Gastrocnemius medialis (tissue), 4 donors: ENCODE results near the gene NUCKS1.

Experiments used
- CTCF ChIP-seq, 5 experiments: fragments of 450-650 bp in 3 of 5; fragments of 200-600 bp in 2 of 5; sonication (generic) in 2 of 5; IDR thresholded peaks in 4 of 5; conservative IDR thresholded peaks in 1 of 5; 1 replicate in 4 of 5; 2 replicates in 1 of 5; pipeline ENCODE4 v1.5.1; 2016 to 2019; ENCODE audit warnings: antibody characterized with exemption in 5 of 5, mild to moderate bottlenecking in 3 of 5, moderate library complexity in 3 of 5
- POLR2A ChIP-seq, 2 donors: fragments of 450-650 bp; IDR thresholded peaks; one replicate each; pipeline ENCODE4 v1.6.1; 2017; ENCODE audit warnings: antibody characterized with exemption in 2 of 2, mild to moderate bottlenecking in 2 of 2, moderate library complexity in 2 of 2

- no peak for TF ChIP-seq POLR2A (IDR thresholded peaks at IDR 0.05)
- TF ChIP-seq CTCF (IDR thresholded peaks at IDR 0.05 in 4 of 5, conservative IDR thresholded peaks at IDR 0.05 in 1 of 5) = no peak
Observed at GRCh38 chr1:205746757-205747412, 3.1 kb downstream of the NUCKS1 start.
